H9 (cell line): ENCODE measurements around the gene SNTG2. TPM values are rescaled to one million over a fixed set of nuclear protein-coding genes. Genes with fewer than 3 reads are reported as not detected.

Source experiments
- DNase-seq: peaks from one replicate; pipeline ENCODE4 v3.0.0-alpha.2; 2017
- H2AFZ ChIP-seq: one replicate; pipeline ENCODE4 v1.6.1; 2013; ENCODE audit warnings: mild to moderate bottlenecking, low read length, control low read depth, moderate library complexity
- H2AK5ac ChIP-seq: 2 replicates; pipeline ENCODE4 v1.6.1; 2013; ENCODE audit warnings: low read length, control low read depth, mixed read lengths; ENCODE audit not compliant: insufficient read length
- H2BK120ac ChIP-seq: one replicate; pipeline ENCODE4 v1.6.1; 2013; ENCODE audit warnings: low read depth, mild to moderate bottlenecking, low read length, control low read depth, inconsistent platforms; ENCODE audit not compliant: poor library complexity, severe bottlenecking
- H2BK12ac ChIP-seq: 2 replicates; pipeline ENCODE4 v1.6.1; 2013; ENCODE audit warnings: low read length, control low read depth, mixed read lengths, low read depth; ENCODE audit not compliant: insufficient read length
- H2BK15ac ChIP-seq: 2 replicates; pipeline ENCODE4 v1.6.1; 2013; ENCODE audit warnings: low read depth, low read length, control low read depth
- H2BK20ac ChIP-seq: one replicate; pipeline ENCODE4 v1.6.1; 2013; ENCODE audit warnings: low read depth, mild to moderate bottlenecking, low read length, control low read depth, inconsistent platforms; ENCODE audit not compliant: poor library complexity, severe bottlenecking
- H2BK5ac ChIP-seq: 2 replicates; pipeline ENCODE4 v1.6.1; 2013; ENCODE audit warnings: low read length, control low read depth, mixed read lengths; ENCODE audit not compliant: insufficient read length
- H3K14ac ChIP-seq: 2 replicates; pipeline ENCODE4 v1.6.1; 2013; ENCODE audit warnings: low read length, control low read depth; ENCODE audit not compliant: insufficient read depth
- H3K18ac ChIP-seq: 2 replicates; pipeline ENCODE4 v1.6.1; 2013; ENCODE audit warnings: low read depth, mild to moderate bottlenecking, mixed read lengths, low read length, control low read depth; ENCODE audit not compliant: insufficient read length
- H3K23ac ChIP-seq: 2 replicates; pipeline ENCODE4 v1.6.1; 2013; ENCODE audit warnings: low read length, control low read depth, mixed read lengths, low read depth; ENCODE audit not compliant: insufficient read length
- H3K23me2 ChIP-seq: 2 replicates; pipeline ENCODE4 v1.6.1; 2013; ENCODE audit warnings: low read depth, mild to moderate bottlenecking, mixed read lengths, low read length, control low read depth; ENCODE audit not compliant: insufficient read length, poor library complexity, severe bottlenecking
- H3K27ac ChIP-seq: 2 replicates; pipeline ENCODE4 v1.5.1; 2013; ENCODE audit warnings: low read length, control low read depth, mixed read lengths, low read depth; ENCODE audit not compliant: insufficient read length
- H3K27me3 ChIP-seq: 2 replicates; pipeline ENCODE4 v1.6.1; 2013; ENCODE audit warnings: low read length, control low read depth, inconsistent platforms; ENCODE audit not compliant: insufficient read depth
- H3K4ac ChIP-seq: 2 replicates; pipeline ENCODE4 v1.6.1; 2013; ENCODE audit warnings: low read depth, mild to moderate bottlenecking, control low read depth, inconsistent platforms, low read length, moderate library complexity
- H3K4me1 ChIP-seq: 2 replicates; pipeline ENCODE4 v1.6.1; 2013; ENCODE audit warnings: low read length, control low read depth, inconsistent platforms; ENCODE audit not compliant: insufficient read depth
- H3K4me2 ChIP-seq: 2 replicates; pipeline ENCODE4 v1.6.1; 2013; ENCODE audit warnings: low read length, control low read depth, mixed read lengths; ENCODE audit not compliant: insufficient read length, insufficient read depth
- H3K56ac ChIP-seq: 2 replicates; pipeline ENCODE4 v1.6.1; 2013; ENCODE audit warnings: low read depth, mild to moderate bottlenecking, mixed read lengths, low read length, control low read depth; ENCODE audit not compliant: insufficient read length
- H3K79me1 ChIP-seq: 2 replicates; pipeline ENCODE4 v1.6.1; 2013; ENCODE audit warnings: low read depth, mild to moderate bottlenecking, moderate library complexity, low read length, control low read depth, inconsistent platforms; ENCODE audit not compliant: insufficient read depth, poor library complexity, severe bottlenecking
- H3K79me2 ChIP-seq: 2 replicates; pipeline ENCODE4 v1.6.1; 2013; ENCODE audit warnings: low read length, control low read depth, inconsistent platforms; ENCODE audit not compliant: insufficient read depth
- H3K9ac ChIP-seq: 2 replicates; pipeline ENCODE4 v1.6.1; 2013; ENCODE audit warnings: low read length, control low read depth, mixed read lengths; ENCODE audit not compliant: insufficient read length; ENCODE audit errors: extremely low read depth
- H3K9me3 ChIP-seq: one replicate; pipeline ENCODE4 v1.6.1; 2013; ENCODE audit warnings: low read depth, low read length, inconsistent platforms; ENCODE audit not compliant: control insufficient read depth
- H3T11ph ChIP-seq: one replicate; pipeline ENCODE4 v1.6.1; 2013; ENCODE audit warnings: mild to moderate bottlenecking, low read length, control low read depth, inconsistent platforms
- H4K20me1 ChIP-seq: one replicate; pipeline ENCODE4 v1.6.1; 2013; ENCODE audit not compliant: control insufficient read depth, insufficient read length, insufficient read depth
- H4K5ac ChIP-seq: 2 replicates; pipeline ENCODE4 v1.6.1; 2013; ENCODE audit warnings: low read depth, mild to moderate bottlenecking, mixed read lengths, low read length, control low read depth; ENCODE audit not compliant: insufficient read length
- H4K8ac ChIP-seq: replicated peaks from 2 replicates; pipeline ENCODE4 v1.6.1; 2013; ENCODE audit warnings: low read length, control low read depth, mixed read lengths, low read depth; ENCODE audit not compliant: insufficient read length
- H4K91ac ChIP-seq: 2 replicates; pipeline ENCODE4 v1.6.1; 2013; ENCODE audit warnings: low read depth, mild to moderate bottlenecking, moderate library complexity, mixed read lengths, low read length, control low read depth; ENCODE audit not compliant: insufficient read length
- H3K27ac Mint-ChIP-seq, 3 experiments: 2 replicates in 2 of 3; 3 replicates in 1 of 3; pipeline ENCODE4 v1.8.0; 2020 to 2021; ENCODE audit warnings: mixed read lengths in 3 of 3, mild to moderate bottlenecking in 1 of 3, moderate library complexity in 1 of 3
- H3K27me3 Mint-ChIP-seq: 2 replicates; pipeline ENCODE4 v1.8.0; 2021; ENCODE audit warnings: low read depth, mild to moderate bottlenecking, moderate library complexity, mixed read lengths
- H3K36me3 Mint-ChIP-seq, 3 experiments: 2 replicates in 2 of 3; 3 replicates in 1 of 3; pipeline ENCODE4 v1.8.0; 2020 to 2021; ENCODE audit warnings: low read depth in 3 of 3, mixed read lengths in 3 of 3; ENCODE audit not compliant: insufficient read depth in 1 of 3
- H3K4me1 Mint-ChIP-seq, 2 experiments: 2 replicates each; pipeline ENCODE4 v1.8.0; 2020; ENCODE audit warnings: mixed read lengths in 2 of 2
- H3K4me3 Mint-ChIP-seq, 2 experiments: 2 replicates in 1 of 2; 3 replicates in 1 of 2; pipeline ENCODE4 v1.8.0; 2020 to 2021; ENCODE audit warnings: mild to moderate bottlenecking in 2 of 2, mixed read lengths in 2 of 2, moderate library complexity in 1 of 2
- H3K9me3 Mint-ChIP-seq, 2 experiments: 2 replicates in 1 of 2; 3 replicates in 1 of 2; pipeline ENCODE4 v1.8.0; 2020; ENCODE audit warnings: mild to moderate bottlenecking in 2 of 2, mixed read lengths in 2 of 2, moderate library complexity in 1 of 2
- WGBS: extraction: QIAGEN DNeasy Blood & Tissue Kit; methylation state at CpG from one replicate; pipeline ENCODE4 v1.1.7; 2013; ENCODE audit warnings: missing lambda C conversion rate, low lambda C conversion rate, mixed read lengths; ENCODE audit not compliant: insufficient read length; ENCODE audit errors: extremely low coverage; 5-methylcytosine and 5-hydroxymethylcytosine counted together
- total RNA-seq: library from RNA; stranded (reverse); gene quantifications from 2 replicates; pipeline ENCODE4 v1.2.1, GENCODE V29; 2021
- TF ChIP-seq, protein P1 (sequence below): fragments of 200-600 bp; sonication (generic); conservative IDR thresholded peaks from 3 replicates; pipeline ENCODE4 v1.8.0; 2021; ENCODE audit warnings: antibody characterized with exemption, mild to moderate bottlenecking

Gene SNTG2
- total RNA-seq, 1 experiment from 2014 or later = 13.2 TPM

DNA sequence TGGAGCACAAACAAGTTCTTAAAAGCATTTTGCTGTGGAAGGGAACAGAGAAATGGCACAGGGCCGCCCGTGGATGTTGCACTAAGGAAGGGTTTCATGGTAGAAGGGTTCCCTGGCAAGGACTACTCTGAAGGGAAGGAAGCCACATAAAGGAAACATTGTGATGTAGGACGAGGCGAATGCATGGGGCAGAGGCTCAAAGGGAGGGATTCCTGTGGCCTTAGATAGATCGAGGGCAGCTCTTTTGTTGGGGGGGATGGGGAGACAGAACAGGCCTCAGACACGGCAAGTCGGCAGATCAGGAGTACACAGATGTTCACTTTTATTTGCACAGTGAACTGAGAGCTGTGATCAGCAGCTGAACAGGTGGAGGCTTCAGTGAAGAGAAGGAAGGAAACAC, 205.4 kb downstream of the SNTG2 start:
- H4K8ac ChIP-seq = no peak overlapping the region
- Mint-ChIP-seq H3K9me3 (no peaks in the 10 kb centered on the region), H3K36me3 (peaks cover 3 to 13% (median 10%) of the 10 kb centered on the region in 3 experiments; a peak in 5 of 7 replicates), H3K4me3 (no peak overlapping the region), H3K27ac (no peak overlapping the region), H3K27me3 (no peaks in the 10 kb centered on the region; the same call in 1 of the 2 replicates), H3K4me1 (peaks cover 0 to 3% of the 10 kb centered on the region in 2 experiments; a peak in 2 of 4 replicates)
- no peak overlapping the region for H2BK5ac ChIP-seq
- no peak overlapping the region for H3T11ph ChIP-seq
- TF ChIP-seq, protein P1, sequence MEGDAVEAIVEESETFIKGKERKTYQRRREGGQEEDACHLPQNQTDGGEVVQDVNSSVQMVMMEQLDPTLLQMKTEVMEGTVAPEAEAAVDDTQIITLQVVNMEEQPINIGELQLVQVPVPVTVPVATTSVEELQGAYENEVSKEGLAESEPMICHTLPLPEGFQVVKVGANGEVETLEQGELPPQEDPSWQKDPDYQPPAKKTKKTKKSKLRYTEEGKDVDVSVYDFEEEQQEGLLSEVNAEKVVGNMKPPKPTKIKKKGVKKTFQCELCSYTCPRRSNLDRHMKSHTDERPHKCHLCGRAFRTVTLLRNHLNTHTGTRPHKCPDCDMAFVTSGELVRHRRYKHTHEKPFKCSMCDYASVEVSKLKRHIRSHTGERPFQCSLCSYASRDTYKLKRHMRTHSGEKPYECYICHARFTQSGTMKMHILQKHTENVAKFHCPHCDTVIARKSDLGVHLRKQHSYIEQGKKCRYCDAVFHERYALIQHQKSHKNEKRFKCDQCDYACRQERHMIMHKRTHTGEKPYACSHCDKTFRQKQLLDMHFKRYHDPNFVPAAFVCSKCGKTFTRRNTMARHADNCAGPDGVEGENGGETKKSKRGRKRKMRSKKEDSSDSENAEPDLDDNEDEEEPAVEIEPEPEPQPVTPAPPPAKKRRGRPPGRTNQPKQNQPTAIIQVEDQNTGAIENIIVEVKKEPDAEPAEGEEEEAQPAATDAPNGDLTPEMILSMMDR = no peak
- no peaks in the 10 kb centered on the region for H3K27me3 ChIP-seq
- H2AFZ ChIP-seq = no peak overlapping the region
- no peaks in the 10 kb centered on the region for H3K4me1 ChIP-seq
- H3K18ac ChIP-seq = no peak overlapping the region
- DNase-seq = no peak
- no peak overlapping the region for H3K4me2 ChIP-seq
- peak overlapping the region; percentile 23; the same call in 1 of the 2 replicates for H3K14ac ChIP-seq
- H2AK5ac ChIP-seq = no peak overlapping the region
- H4K91ac ChIP-seq = no peak overlapping the region
- no peak overlapping the region for H3K9ac ChIP-seq
- no peaks in the 10 kb centered on the region for H3K9me3 ChIP-seq
- no peak overlapping the region for H3K23ac ChIP-seq
- no peak overlapping the region for H3K27ac ChIP-seq
- no peak overlapping the region for H3K4ac ChIP-seq
- H3K79me1 ChIP-seq = no peaks in the 10 kb centered on the region
- H2BK12ac ChIP-seq = no peak overlapping the region
- no peak overlapping the region for H2BK120ac ChIP-seq
- 0 out of 2 replicates have a peak, but pooled peaks cover 2% of the 10 kb centered on the region for H3K79me2 ChIP-seq
- peaks cover 3% of the 10 kb centered on the region for H4K20me1 ChIP-seq
- no peak overlapping the region for H2BK20ac ChIP-seq
- H2BK15ac ChIP-seq = no peak overlapping the region
- H3K23me2 ChIP-seq = no peaks in the 10 kb centered on the region
- no CpG with 5 or more reads among the region's 7 CpGs for WGBS
- H4K5ac ChIP-seq = no peak overlapping the region
- H3K56ac ChIP-seq = no peak overlapping the region
